ENCODE measurements around the gene PACSIN1. TPM values are rescaled to one million over a fixed set of nuclear protein-coding genes. Genes with fewer than 3 reads are reported as not detected.

PACSIN1 gene
- polyA plus RNA-seq, 1 donor (not counting 4 experiments of a cell fraction or from before 2014, with no cell fraction given) = not detected

DNA sequence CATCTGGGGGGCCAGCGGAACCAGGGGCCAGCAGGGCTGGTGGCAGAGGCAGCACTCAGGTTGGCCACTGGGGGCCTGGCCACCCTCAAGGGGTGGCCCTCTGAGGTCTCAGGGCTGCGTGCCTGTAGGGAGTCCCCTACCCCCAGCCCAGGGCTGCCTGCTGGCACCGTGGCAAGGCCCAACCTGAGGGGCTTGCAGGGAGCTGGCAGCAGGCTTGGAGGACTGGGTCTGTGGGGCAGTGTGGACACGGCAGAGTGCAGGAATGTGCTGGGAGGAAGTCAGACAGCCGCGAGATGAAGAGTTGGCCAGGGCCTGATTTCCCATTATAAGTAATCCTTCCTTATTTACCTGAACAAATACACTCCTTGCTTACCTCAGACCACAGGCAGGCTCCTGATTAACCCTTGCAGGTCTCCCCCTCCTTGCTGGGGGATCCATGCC, 90.2 kb downstream of the PACSIN1 start, which contains the start of gene SPDEF:
SPDEF (minus strand) TSS at position 299 of the 441 bp plus-strand sequence. CDS start 11,874 bp downstream, outside the sequence.
- no peak within 1 kb of the TSS for H3K27ac ChIP-seq (ENCODE audit: control insufficient read depth, insufficient read depth, low read length)
- no peak within 1 kb of the TSS for H3K9ac ChIP-seq (ENCODE audit: control insufficient read depth, extremely low read depth, insufficient read depth, low read length)
- H3K9me3 ChIP-seq (ENCODE audit: control insufficient read depth, low read depth, low read length) = no peaks in the 10 kb centered on the region
- no peaks in the 10 kb centered on the region for H3K36me3 ChIP-seq (ENCODE audit: control insufficient read depth in 2 of 2, extremely low read depth in 1 of 2, insufficient read depth in 2 of 2, low read length in 2 of 2)
- no peaks in the 10 kb centered on the region for H4K20me1 ChIP-seq (ENCODE audit: control insufficient read depth, extremely low read depth, insufficient read depth, low read length)
- H3K79me2 ChIP-seq (ENCODE audit: control insufficient read depth, insufficient read depth, low read length) = no peaks in the 10 kb centered on the region
- H3K27me3 ChIP-seq (ENCODE audit: control insufficient read depth, extremely low read depth, insufficient read depth, low read length) = peaks cover 3% of the 10 kb centered on the region
- H2AFZ ChIP-seq (ENCODE audit: control insufficient read depth, low read length) = no peak within 1 kb of the TSS
- peaks cover 2% of the 10 kb centered on the region for H3K4me1 ChIP-seq (ENCODE audit: control insufficient read depth, extremely low read depth, insufficient read depth, low read length)
- no peak within 1 kb of the TSS for H3K4me2 ChIP-seq (ENCODE audit: control insufficient read depth, extremely low read depth, insufficient read depth, low read depth, low read length)
- TF ChIP-seq EZH2 (IDR thresholded peaks at IDR 0.05; ENCODE audit: low read length) = no peak
- TF ChIP-seq, protein P1, sequence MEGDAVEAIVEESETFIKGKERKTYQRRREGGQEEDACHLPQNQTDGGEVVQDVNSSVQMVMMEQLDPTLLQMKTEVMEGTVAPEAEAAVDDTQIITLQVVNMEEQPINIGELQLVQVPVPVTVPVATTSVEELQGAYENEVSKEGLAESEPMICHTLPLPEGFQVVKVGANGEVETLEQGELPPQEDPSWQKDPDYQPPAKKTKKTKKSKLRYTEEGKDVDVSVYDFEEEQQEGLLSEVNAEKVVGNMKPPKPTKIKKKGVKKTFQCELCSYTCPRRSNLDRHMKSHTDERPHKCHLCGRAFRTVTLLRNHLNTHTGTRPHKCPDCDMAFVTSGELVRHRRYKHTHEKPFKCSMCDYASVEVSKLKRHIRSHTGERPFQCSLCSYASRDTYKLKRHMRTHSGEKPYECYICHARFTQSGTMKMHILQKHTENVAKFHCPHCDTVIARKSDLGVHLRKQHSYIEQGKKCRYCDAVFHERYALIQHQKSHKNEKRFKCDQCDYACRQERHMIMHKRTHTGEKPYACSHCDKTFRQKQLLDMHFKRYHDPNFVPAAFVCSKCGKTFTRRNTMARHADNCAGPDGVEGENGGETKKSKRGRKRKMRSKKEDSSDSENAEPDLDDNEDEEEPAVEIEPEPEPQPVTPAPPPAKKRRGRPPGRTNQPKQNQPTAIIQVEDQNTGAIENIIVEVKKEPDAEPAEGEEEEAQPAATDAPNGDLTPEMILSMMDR (optimal IDR thresholded peaks at IDR 0.05 in 1 of 3, IDR thresholded peaks at IDR 0.05 in 1 of 3, conservative IDR thresholded peaks at IDR 0.05 in 1 of 3; ENCODE audit: extremely low read depth in 1 of 3, insufficient read depth in 2 of 3, low read length in 3 of 3) = no peak
- H3K4me3 ChIP-seq (ENCODE audit: control insufficient read depth in 2 of 3, extremely low read depth in 1 of 3, insufficient read depth in 2 of 3, low read depth in 1 of 3, low read length in 3 of 3) = no peak within 1 kb of the TSS
- no peaks in the 10 kb centered on the region for H3K9me1 ChIP-seq (ENCODE audit: control insufficient read depth, extremely low read depth, insufficient read depth, low read length)
- dilution Hi-C loops (cut with MboI; ENCODE audit: extremely low pct_ligation_motif_present, low sequenced_read_pairs) = no loop called here
- no peak for DNase-seq (ENCODE audit: low read depth, low spot score)
- no peak for FAIRE-seq

DNA sequence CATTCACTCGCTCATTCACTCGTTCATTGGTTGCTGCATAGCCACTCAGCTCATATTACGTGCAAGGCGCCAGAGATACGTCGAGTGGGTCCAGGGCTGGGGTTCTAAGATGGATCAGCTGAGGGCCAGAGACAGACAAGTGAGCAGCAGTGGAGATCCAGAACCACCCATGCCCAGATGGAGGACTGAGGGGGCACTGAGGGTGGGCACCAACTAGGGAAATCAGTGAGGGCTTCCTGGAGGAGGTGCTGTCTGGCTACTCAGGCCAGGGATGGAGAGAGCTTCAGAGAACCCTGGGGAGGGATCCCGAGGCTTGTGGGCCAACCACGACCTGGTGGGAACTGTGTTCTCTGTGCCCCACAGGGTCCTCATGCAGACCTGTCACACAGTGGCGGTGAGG, 90.6 kb downstream of the PACSIN1 start:
- DNase-seq (ENCODE audit: low read depth, low spot score) = no peak
- H3K4me1 ChIP-seq (ENCODE audit: control insufficient read depth, extremely low read depth, insufficient read depth, low read length) = peaks cover 2% of the 10 kb centered on the region
- no peaks in the 10 kb centered on the region for H3K36me3 ChIP-seq (ENCODE audit: control insufficient read depth in 2 of 2, extremely low read depth in 1 of 2, insufficient read depth in 2 of 2, low read length in 2 of 2)
- H4K20me1 ChIP-seq (ENCODE audit: control insufficient read depth, extremely low read depth, insufficient read depth, low read length) = no peaks in the 10 kb centered on the region
- TF ChIP-seq, protein P1 (optimal IDR thresholded peaks at IDR 0.05 in 1 of 3, IDR thresholded peaks at IDR 0.05 in 1 of 3, conservative IDR thresholded peaks at IDR 0.05 in 1 of 3; ENCODE audit: extremely low read depth in 1 of 3, insufficient read depth in 2 of 3, low read length in 3 of 3) = no peak
- TF ChIP-seq EZH2 (IDR thresholded peaks at IDR 0.05; ENCODE audit: low read length) = no peak
- dilution Hi-C loops (cut with MboI; ENCODE audit: extremely low pct_ligation_motif_present, low sequenced_read_pairs) = no loop called here
- H3K9me1 ChIP-seq (ENCODE audit: control insufficient read depth, extremely low read depth, insufficient read depth, low read length) = no peaks in the 10 kb centered on the region
- no peak for FAIRE-seq
- H3K4me2 ChIP-seq (ENCODE audit: control insufficient read depth, extremely low read depth, insufficient read depth, low read depth, low read length) = no peak overlapping the region
- H3K27ac ChIP-seq (ENCODE audit: control insufficient read depth, insufficient read depth, low read length) = no peak overlapping the region
- peaks cover 3% of the 10 kb centered on the region for H3K27me3 ChIP-seq (ENCODE audit: control insufficient read depth, extremely low read depth, insufficient read depth, low read length)
- H3K79me2 ChIP-seq (ENCODE audit: control insufficient read depth, insufficient read depth, low read length) = no peaks in the 10 kb centered on the region
- no peak overlapping the region for H3K9ac ChIP-seq (ENCODE audit: control insufficient read depth, extremely low read depth, insufficient read depth, low read length)
- H3K9me3 ChIP-seq (ENCODE audit: control insufficient read depth, low read depth, low read length) = no peaks in the 10 kb centered on the region
- H2AFZ ChIP-seq (ENCODE audit: control insufficient read depth, low read length) = no peak overlapping the region
- H3K4me3 ChIP-seq (ENCODE audit: control insufficient read depth in 2 of 3, extremely low read depth in 1 of 3, insufficient read depth in 2 of 3, low read depth in 1 of 3, low read length in 3 of 3) = no peak overlapping the region

All from keratinocyte (primary cell).